Stimulated activated CD4-positive, alpha-beta T cell treated with anti-CD3 and anti-CD28 coated beads, Interleukin-15, amount 100 ng/mL, for 48 hours (primary cell): ENCODE results near the gene GPSM1.
A peak's percentile ranks its signal among the peaks of the same experiment; 100 is the strongest.
"Not testable (repeated sequence)": the region's sequence is repeated elsewhere in the genome, so short reads cannot be mapped to it uniquely, and the experiment has no call there.

Experiments used
- DNase-seq, 2 donors: peaks; one replicate each; pipeline ENCODE4 v3.0.0-alpha.2; 2020; ENCODE audit warnings: low read depth in 2 of 2

Gene GPSM1

DNA sequence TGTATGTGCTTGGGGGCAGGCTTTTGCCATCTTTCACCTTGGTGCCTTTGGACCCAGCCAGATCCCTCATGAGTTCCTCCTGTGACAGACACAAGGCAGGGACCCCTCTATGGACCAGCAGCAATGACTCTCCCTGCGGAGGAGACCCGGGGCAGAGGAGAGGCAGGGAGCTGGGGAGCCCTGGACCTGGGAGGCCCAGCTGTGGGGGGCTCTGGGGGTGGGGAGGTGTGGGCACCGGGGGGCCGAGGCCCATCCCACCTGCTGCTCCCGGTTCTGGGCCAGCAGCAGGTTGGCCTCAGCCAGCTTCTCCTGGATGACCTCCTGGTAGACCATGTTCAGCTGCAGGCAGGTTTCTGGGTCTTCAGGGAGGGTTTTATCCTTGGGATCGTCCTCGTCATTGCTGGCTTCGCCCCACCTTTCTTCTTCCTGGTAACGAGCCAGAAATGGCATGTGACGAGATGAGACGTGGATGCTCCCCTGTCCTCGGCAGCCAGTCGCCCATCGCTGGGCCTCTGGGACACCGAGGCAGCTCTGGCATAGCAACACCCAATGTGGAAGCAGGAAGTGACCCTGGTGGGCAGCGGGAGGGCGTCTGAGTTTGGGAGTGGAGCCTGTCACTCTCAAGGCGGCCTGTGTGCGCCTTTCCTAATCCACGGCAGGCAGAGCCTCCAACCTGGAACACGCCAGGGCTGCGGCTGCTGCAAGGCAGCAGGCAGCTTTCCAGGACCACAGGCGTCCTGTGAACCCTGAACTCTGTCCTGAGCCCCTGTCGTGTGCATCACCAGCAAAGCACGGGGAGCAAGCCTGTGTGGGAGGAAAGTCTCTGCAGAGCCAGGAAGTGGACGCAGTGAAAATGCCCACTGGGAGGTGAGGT, 68.2 kb downstream of the GPSM1 start:
- DNase-seq: no peak

DNA sequence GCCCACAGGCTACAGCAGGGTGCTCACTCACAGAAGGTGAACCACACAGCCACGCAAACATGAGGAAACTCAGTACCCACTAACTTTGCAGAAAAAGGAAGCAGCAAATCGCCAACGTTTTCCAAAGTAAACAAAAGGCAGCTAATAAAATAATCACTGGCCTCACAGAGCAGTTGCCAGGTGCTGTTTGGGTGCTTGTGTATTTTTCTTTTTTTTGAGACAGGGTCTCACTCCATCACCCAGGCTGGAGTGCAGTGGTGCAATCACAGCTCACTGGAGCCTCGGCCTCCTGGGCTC, 68.8 kb downstream of the GPSM1 start:
- DNase-seq: no peak

DNA sequence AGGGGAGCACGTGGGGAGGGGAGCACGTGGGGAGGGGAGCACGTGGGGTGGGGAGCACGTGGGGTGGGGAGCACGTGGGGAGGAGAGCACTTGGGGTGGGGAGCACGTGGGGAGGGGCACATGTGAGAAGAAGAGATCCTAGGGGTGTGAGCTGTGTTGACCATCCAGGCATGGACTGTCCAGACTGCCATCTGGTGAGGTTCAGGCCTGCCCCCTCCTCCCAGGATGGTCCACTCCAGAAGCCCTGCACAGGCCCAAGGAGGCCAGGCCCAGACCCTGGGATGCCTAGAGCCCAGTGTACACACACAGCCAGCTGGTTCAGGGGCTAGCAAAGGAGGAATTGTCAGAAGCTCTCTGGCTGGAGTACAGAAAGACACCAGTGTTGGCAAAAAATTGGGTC, 70.3 kb downstream of the GPSM1 start:
- DNase-seq: no peak

DNA sequence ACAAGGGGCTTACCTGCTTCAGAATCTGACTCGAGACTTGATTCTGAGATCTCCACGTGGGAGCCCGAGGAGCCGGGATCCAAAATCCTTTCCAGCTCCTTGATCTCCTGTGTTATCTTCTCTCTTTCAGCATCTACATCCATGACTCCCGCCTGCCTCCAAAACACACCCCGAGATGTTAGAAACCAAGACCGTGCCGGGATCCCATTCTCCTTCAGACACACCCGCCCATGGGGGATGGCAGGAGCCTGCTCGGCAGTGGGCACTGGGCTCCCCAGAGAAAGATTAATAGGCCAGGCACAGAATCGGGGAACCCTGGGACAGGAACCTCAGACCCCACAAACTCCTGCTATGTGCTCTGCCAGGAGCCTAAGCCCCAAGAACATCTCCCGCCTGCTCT, 70.9 kb downstream of the GPSM1 start:
- DNase-seq: no peak

DNA sequence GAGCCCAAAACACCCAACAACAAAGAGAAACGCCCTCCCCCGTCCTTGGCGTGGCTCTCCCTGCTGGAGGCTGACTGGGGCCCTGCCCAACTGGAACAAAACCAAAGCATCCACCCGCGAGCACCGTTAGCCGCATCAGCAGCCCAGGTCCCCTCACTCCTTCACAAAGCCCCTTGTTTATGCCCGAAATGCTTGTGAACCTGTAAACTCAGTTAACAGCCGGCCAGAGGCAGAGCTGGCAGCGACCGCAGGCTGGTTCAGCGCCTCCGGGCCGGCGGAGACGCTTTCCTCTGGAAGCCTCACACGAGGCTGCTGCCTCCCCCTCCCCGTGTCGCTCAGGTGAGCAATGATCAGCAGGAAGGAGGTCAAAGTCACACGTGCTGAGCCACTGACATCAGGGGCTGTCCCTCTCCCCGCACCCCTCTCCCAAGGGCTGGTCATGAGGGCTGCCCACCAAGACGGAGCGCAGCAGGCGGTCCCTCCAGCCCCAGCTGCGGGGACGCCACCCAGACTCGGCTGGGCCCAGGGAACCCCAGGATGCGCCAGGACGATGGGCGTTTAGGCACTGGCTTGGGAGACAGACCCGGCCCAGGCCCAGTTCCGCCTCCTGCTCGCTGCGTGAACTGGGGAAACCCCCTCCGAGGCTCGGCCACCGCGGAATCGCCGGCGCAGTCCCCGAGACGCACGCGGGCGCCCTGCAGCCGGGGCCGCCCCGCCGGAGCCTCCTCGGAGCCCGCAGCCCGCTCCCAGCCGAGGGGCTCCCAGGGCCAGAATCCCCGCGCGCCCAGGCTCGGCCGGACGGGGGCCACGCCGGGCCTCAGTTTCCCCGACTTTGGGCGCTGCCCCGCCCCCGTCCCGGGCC, 72.1 kb downstream of the GPSM1 start:
- no peak for DNase-seq

DNA sequence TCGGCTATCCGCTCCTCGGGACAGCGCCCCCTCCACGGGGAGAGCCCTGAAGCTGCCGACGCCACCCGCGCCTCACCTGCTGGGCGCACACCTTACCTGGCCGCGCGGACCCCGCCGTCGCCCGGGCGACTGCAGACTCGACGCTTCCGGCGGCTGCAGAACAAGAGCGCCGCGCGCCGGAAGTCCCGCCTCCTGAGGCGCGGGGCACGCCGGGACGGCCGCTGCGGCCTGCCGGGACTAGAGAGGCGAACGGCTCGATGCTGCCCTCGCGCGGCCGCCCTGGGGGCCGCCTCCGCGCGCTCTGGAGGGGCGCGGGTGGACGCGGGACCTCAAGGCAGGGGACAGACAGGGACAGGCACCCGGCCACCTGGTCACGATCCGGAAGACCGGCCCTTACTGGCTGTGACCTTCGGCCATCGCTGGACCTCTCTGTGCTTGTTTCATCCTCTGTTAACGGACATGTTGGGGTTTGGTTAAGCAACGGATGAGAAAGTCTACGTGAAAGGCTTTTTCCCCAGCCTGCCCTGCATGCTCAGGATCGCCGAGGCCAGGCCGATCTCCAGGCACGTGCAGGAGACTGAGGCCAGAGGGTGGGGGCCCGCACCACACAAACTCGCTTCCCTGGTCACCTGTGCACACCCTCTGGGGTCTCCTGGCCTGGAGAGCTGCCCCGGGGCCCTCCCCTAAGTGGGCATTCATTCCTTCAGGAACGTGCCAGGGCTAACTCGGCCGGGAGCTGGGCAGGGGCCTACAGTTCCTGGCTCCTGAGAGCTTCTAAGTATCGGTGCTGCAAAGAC, 72.9 kb downstream of the GPSM1 start, which contains the start of gene SNAPC4:
TSS of gene SNAPC4 (minus strand) at position 133 of the 797 bp plus-strand sequence. CDS start 1,742 bp downstream, outside the sequence.
- peak; percentile 75 to 83 for DNase-seq

DNA sequence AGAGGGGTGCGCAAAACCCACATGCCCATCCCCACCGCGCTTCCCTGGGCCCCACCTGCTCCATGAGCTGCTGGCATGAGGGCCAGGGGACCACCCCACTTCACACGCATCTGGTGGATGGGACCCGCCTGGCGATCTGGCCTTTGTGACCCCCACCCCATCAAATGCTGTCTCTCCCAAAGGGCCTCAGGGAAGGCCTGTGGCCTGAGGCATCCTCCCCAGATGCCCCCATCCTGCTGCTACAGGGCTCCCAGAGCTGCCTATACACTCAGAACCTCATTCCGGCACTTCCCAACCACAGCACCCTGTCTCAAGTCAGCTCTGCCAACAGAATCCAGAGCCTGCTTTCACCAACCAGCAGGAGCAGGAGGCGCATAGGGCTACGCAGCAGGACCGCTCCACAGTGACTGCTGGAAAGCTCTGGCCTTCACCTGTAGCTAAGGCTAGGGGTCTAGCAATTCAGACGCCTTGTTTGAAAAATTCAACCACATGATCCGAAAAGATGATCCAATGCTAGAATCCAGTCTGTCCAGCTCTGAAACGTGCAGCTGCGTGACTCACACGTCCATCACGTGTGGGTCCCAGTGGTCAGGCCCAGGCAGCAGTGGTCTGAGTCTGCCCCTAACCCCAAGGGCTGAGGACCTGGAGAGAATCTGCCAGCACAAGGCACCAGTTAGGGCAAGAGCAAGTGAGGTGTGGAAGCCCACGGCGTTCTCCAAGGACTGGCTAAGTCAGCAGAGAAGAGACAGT, 74.0 kb downstream of the GPSM1 start:
- no peak for DNase-seq

DNA sequence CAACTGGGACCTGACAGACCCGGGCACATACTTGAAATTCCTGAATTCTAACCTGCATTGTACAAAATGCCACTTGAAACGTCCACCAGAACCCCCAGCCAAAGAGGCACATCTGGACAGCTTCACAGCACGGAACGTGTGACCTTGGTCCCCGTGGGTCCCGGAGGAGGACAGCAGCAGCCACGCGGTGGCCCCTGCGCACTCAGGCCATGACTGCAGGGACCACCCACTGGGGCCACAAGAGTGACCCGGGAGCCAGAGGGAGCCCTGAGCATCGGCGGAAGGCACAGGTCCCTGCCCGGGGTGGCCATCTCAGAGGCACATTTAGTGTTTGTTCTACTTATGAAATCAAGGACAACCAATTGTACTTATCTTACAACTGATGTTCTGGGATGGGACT, 74.7 kb downstream of the GPSM1 start:
- DNase-seq: no peak

DNA sequence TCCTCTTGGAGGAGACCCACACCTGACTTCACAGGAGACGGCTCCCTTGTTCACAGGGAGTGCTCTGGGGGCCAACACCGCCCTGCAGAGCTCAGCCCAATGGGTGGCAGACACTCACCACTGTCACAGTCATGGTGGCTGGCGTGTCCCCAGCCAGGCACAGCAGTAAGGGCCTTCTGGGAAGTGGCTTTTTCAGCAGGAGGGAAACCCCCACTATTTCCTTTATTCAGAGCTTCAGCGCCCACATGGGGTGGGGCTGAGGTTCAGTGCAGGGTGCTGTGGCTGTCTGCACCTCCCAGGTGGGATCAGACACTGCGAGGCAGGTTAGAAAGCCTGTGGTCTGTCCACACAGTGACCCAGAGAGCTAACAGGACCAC, 76.2 kb downstream of the GPSM1 start:
- peak; percentile 61 to 67 for DNase-seq

DNA sequence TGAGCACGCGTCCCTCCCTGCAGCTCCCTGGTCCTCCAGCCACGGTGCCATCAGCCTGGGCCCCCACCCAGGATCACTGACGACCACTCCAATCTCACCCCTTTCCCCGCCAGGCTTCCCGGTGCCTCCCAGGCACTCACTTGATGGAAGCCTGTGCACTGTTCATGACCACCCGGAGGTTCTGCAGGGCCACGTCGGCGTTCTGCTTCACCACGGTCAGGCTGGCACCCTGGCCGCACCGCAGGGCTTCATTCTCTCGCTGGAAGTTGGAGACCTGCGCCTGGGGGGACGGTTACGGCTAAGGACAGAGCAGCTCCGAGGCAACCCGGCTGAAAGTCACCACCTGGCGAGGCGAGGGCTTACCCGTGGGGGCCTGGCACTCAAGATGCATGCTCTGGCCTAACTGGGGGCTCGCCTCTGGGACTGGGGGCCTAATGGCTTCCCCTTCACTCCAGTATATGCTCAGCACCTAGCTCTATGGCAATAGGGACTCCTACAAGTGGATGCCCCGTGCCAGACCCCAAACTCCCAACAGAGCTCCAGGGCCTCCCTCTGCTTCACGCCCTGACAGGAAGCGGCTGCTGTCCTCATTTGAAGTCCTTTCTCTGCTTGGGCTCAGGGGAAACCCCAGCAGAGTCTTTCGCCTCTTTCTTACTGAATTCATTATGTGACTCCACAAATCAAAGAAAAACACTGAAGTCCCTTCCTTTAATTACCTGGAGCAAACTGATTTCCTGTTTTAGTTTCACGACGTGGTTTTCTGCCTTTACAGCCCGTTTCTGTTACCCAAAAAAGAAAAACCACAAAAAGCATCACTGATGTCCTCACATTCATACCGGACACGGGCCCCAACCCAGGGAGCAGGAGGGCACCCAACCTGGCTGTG, 76.8 kb downstream of the GPSM1 start:
- peak in 1 of 2 donors; percentile 42 for DNase-seq

DNA sequence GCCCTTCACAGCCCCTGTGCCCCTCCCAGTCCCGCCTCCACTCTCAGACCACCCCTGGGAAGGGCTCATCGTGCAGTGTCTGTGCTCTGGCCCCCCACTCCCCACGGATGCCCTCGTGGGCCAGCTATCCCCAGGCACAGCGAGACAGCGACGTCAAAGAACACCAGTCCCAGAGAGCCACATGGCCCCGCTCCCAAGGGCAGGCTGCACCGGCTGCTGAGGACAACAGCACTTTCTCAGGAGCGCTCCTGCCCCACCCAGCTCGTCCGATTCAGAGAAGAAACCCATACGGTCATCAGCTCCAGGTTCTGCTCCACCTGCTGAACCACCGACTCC, 77.4 kb downstream of the GPSM1 start:
- no peak for DNase-seq

DNA sequence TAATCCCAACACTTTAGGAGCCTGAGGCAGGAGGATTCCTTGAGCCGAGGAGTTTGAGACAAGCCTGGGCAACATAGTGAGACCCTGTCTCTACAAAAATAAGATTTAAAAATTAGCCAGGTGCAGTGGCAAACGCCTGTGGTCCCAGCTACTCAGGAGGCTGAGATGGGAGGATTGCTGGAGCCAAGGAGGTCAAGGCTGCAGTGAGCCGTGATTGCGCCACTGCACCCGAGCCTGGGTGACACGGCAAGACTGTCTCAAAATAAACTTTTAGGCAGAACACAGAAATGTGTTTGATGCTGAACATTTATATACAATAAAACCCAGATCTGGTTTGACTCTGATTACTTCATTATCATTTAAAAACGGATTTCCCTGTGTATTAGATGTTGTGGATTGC, 78.1 kb downstream of the GPSM1 start:
- no peak for DNase-seq

DNA sequence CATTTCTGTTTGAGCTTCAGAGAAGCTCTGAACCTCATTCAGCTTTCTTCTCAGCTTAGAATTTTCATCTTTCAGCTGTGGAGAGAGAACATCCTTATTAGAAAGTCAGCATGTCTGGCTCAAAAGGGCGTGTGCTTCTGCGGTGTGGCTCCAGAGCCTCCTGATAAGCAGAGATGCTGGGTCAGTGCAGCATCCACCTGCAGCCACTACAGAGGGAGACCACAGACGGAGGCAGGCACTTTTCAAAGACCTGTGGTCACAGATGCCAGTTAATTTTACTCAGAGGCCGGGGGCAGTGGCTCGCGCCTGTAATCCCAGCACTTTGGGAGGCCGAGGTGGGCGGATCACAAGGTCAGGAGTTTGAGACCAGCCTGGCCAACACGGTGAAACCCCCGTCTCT, 78.6 kb downstream of the GPSM1 start:
- not testable (repeated sequence) for DNase-seq

DNA sequence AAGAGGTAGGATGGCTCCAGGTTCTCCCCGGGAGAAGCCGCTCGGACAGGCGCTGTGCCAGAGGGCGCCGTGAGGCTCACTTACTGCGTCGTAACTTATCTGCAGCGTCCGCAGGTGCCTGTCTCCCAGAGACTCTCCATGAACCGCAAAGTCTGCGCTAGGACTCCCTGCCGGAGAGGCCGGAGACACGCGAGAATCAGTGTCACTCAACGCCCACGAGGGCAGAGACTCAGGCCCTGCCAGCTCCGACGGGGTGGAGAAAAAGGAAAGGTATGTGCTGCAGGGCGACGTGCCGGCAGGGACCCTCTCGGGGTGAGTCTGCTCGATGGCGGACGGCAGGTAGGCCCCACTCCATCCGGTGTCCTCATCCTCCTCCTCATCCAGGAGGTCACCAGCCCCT, 79.7 kb downstream of the GPSM1 start:
- DNase-seq: not testable (repeated sequence)

DNA sequence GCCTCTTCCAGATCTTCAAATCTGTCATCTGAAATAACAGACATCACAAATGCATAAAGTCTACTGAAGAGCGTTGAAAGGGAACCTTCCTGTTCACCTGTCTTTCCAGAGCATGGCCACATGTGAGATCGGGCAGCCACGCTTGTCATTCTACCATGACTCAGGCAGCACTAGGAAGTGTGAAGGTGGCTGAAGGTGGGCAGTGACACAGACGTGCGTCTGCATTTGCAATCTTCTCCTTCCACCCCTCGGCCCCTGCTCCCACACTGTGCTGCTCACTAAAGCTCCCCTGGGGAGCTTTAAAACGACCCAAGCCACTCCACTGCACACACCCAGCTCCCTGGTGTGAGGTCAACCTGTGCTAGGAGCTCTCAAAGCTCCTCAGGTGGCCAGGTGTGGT, 80.6 kb downstream of the GPSM1 start:
- DNase-seq: no peak
